Upper lobe of left lung (tissue), 4 donors: Measurements from ENCODE around the gene MAD1L1.

Experiments
- EP300 ChIP-seq, 4 donors: sonication (generic); formaldehyde crosslinking; IDR thresholded peaks; one replicate each; pipeline ENCODE4 v1.5.1; 2017; ENCODE audit warnings: antibody characterized with exemption in 4 of 4, control low read depth in 2 of 4
- POLR2A ChIP-seq, 4 donors: fragments of 450-650 bp; IDR thresholded peaks; one replicate each; pipeline ENCODE4 v1.5.1; 2016 to 2017; ENCODE audit warnings: antibody characterized with exemption in 4 of 4, mild to moderate bottlenecking in 2 of 4

- TF ChIP-seq EP300 (IDR thresholded peaks at IDR 0.05) (no peak), POLR2A (IDR thresholded peaks at IDR 0.05) (no peak)
These were observed 296.8 kb downstream of the MAD1L1 start for GRCh38 chr7:1936006-1936310.
